ENCODE measurements around the gene SRD5A1.

The SRD5A1 gene

DNA sequence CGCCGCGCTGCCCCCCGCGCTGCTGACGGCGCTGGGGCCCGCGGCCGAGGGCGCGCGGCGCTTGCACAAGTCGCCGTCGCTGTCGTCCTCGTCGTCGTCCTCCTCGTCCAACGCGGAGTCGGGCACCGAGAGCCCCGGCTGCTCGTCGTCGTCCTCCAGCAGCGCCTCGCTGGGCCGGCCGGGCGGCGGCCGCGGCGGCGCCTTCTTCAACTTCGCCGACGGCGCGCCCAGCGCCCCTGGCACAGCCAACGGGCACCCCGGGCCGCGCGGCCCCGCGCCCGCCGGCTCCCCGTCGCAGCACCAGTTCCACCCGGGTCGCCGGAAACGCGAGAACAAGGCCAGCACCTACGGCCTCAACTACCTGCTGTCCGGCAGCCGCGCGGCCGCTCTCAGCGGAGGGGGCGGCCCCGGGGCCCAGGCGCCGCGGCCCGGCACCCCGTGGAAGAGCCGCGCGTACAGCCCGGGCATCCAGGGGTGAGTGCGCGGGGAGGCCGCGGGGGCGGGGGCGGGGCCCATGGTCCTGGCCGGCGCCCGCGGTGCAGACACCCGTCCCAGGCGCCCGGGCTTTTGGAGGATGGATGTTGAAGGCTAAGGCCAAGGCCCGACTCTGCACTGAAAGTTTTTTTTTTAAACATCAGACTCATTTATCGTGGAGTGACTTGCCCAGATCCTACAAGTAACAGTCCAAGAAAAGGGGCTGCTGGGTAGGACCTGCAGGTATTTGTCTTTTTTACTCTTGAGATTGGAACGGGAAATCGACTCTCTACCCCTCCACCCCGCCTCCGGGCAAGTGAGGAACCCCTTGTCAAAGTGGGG lies 81.2 kb downstream of the SRD5A1 start:
- no peak for DNase-seq

- no peak for DNase-seq
Observed at GRCh38 chr5:6715271-6715670, 82.0 kb downstream of the SRD5A1 start.

DNA sequence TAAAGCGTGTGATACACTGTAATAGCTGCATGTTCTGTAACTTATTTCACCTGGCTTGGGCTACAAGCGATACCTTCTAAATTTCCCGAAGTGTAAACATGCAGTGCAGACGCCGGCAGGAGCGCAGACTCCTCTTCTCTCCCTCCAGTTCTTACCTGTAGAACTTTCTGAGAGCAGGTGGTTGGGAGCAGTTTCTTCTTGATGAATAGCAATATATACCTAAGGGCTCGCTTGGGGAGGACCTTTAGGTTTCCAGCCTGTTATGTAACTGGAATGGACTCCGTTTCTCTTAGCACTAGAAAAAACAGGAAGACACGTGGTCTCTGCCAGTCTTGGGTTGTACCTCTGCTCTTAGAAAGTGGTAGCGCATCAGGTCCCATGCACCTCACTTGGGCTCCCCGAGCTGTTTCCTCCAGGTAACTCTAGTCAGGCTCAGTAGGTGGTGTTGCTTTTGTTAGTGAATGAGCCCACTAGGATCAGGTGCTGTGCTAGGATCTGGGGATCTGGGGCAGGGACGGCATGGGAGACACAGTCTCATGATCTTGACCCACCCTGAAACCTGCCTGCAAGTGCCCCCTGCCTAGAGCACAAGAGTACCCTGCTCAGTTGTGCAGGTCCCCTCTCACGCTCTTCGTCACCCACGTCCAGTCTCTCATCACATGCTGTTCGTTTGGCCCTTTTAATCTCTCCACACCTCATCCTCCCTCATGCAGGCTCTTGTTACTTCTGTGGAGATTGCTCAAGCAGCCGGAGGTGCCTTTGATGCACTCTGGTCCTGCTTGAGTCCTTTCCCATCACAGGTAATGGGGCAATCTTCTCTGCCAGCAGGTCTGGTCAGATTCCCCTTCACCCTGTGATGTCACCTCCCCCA lies 82.8 kb downstream of the SRD5A1 start:
- DNase-seq = no peak

DNA sequence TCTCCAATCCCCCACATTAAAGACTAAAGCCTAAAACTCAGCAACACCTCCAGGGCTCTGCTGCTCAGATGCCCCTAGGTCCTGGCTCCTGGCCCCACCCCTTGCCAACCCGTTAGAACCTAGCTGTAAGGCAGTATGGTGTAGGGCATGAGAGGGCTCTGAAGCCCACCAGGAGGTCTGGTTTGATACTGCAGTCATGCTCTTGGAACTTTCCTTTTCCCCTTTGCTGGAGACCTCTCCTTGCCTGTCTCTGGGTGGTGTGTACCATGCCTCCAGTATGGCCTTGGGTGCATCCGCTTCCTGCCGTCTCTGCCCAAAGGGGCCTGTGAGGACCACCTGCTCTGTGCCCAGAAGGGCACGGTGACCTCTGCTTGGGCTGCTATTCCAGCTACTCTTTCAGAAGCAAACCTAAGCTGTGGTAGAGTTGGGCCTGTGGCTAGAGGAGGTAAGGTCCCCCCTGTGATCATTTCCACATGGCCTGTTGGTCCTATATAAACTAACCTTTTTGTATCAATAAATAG lies 83.4 kb downstream of the SRD5A1 start:
- no peak for DNase-seq

DNA sequence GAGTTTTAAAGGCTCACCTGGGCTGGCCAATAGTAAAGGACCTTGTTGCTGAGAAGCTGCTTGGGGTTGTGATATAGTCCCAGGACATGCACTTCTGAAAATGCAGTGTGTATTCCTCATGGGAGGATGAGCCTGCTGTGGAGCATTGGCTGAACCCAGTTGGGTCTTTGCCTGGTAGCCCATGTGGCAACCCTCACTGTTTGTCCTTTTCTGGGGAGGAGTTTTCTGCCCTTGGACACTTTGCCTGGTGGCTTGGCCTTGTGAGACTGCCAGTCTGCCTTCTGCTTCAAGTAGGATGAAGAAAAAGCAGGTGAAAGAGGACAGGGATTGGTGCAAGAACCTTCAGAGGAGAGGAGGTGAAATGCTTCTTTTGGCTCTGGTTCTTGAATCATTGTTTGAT lies 84.0 kb downstream of the SRD5A1 start:
- DNase-seq = no peak

GRCh38 chr5:6717687-6718086 lies 84.4 kb downstream of the SRD5A1 start:
- no peak for DNase-seq

GRCh38 chr5:6718161-6718681 lies 85.0 kb downstream of the SRD5A1 start:
- no peak for DNase-seq

DNA sequence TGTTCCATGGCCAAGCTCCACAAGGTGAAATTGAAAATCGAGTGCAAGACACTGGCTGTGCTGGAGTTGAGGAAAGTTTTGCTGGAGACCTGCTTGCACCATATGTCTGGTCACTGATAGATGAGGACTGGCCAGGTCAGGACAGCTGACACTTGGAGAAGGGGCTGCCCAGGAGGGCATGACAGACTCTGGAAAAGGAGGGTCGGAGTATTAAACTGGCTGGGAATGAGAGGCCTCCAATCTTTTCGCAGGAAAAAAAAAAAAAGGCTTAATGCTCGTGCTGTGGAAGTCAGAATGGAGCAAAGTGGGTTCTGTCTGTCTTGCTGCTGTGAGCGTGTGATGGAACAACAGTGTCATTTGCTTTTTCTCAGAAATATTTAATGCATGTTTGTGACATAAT lies 85.5 kb downstream of the SRD5A1 start:
- DNase-seq = no peak

- DNase-seq = no peak
Observed at GRCh38 chr5:6719417-6719816, 86.2 kb downstream of the SRD5A1 start.

GRCh38 chr5:6719896-6720560 lies 86.8 kb downstream of the SRD5A1 start:
- no peak for DNase-seq

GRCh38 chr5:6720561-6720921 lies 87.3 kb downstream of the SRD5A1 start:
- DNase-seq = no peak

GRCh38 chr5:6721442-6721841 lies 88.2 kb downstream of the SRD5A1 start:
- DNase-seq = no peak

DNA sequence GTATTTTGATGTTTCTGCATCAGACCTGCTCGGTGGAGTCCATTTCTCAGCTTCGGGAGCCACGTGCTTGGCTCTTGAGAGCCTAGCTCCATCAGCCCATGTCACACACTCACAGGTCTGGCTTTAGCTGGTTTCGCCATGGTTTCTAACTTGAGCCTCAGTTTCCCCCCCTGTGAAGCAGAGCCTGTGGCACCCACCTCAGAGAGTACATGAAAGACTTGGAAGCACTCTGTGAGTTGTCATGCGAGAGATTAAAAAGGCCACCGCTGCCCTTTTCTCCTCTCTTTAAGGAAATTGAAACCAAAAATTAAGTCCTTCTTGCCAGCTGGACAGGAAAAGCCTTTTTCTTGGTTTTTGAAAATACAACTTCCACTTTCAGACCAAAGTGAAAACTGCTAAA lies 88.8 kb downstream of the SRD5A1 start:
- peak; percentile 76 for DNase-seq

- DNase-seq = no peak
Observed at GRCh38 chr5:6723122-6723815, 90.0 kb downstream of the SRD5A1 start.

- DNase-seq = no peak
Observed at GRCh38 chr5:6723816-6724300, 90.6 kb downstream of the SRD5A1 start.

Data from MV-4-11 (cell line).